ENCODE data around the gene CDK5RAP3. TPM values are rescaled to one million over a fixed set of nuclear protein-coding genes. Genes with fewer than 3 reads are reported as not detected.

Gene CDK5RAP3
- total and polyA plus RNA-seq, 2 of the 13 experiments (the other 11 are each of a cell fraction or from before 2014, with no cell fraction given) = 128 to 154 TPM

GRCh38 chr17:48025040-48025903 lies 54.4 kb downstream of the CDK5RAP3 start (continued):
- TF ChIP-seq ZNF318 (CRISPR knock-in tag; IDR thresholded peaks at IDR 0.05) (no peak), SNRNP70 (IDR thresholded peaks at IDR 0.05; ENCODE audit: low read depth, low read length) (no peak), MAFG (CRISPR knock-in tag; IDR thresholded peaks at IDR 0.05) (no peak), ZNF530 (CRISPR knock-in tag; IDR thresholded peaks at IDR 0.05; ENCODE audit: low read depth) (no peak), NPAS2 (CRISPR knock-in tag; IDR thresholded peaks at IDR 0.05; ENCODE audit: borderline replicate concordance) (no peak), ZNF34 (CRISPR knock-in tag; IDR thresholded peaks at IDR 0.05; ENCODE audit: borderline replicate concordance) (peak; percentile 40; the same call in 1 of the 2 replicates), CREM (IDR thresholded peaks at IDR 0.05) (no peak), CREM (CRISPR knock-in tag; IDR thresholded peaks at IDR 0.05) (no peak), ZNF558 (CRISPR knock-in tag; IDR thresholded peaks at IDR 0.05; ENCODE audit: borderline replicate concordance) (no peak), DNMT3B (CRISPR knock-in tag; conservative IDR thresholded peaks at IDR 0.05) (no peak), ZNF512 (CRISPR knock-in tag; IDR thresholded peaks at IDR 0.05) (no peak), ZNF879 (CRISPR knock-in tag; IDR thresholded peaks at IDR 0.05) (no peak), ZNF674 (CRISPR knock-in tag; IDR thresholded peaks at IDR 0.05; ENCODE audit: low read depth) (no peak), PRPF4 (IDR thresholded peaks at IDR 0.05; ENCODE audit: low read depth, low read length, poor library complexity, severe bottlenecking) (no peak), ESRRA (CRISPR knock-in tag; IDR thresholded peaks at IDR 0.05; ENCODE audit: low read depth) (no peak; the same call in 1 of the 2 replicates), SP4 (CRISPR knock-in tag; IDR thresholded peaks at IDR 0.05) (peak; percentile 94), PHB2 (IDR thresholded peaks at IDR 0.05; ENCODE audit: partially characterized antibody) (no peak), ZNF329 (CRISPR knock-in tag; IDR thresholded peaks at IDR 0.05; ENCODE audit: low read depth) (no peak), HNF4G (IDR thresholded peaks at IDR 0.05; ENCODE audit: borderline replicate concordance, low read depth, low read length) (no peak), HNF4G (CRISPR knock-in tag; IDR thresholded peaks at IDR 0.05; ENCODE audit: borderline replicate concordance, low read depth) (no peak), SIN3B (IDR thresholded peaks at IDR 0.05; ENCODE audit: low read length) (peak; percentile 67; the same call in 1 of the 2 replicates)
